ENCODE results near the gene EIF4A2. TPM values are rescaled to one million over a fixed set of nuclear protein-coding genes. Genes with fewer than 3 reads are reported as not detected.
A peak's percentile ranks its signal among the peaks of the same experiment; 100 is the strongest.

The EIF4A2 gene
- total RNA-seq = 491 and 514 TPM in 2 replicates

- intact Hi-C loops (cut with micrococcal nuclease) = loop anchor here (1.0 to 5.0 kb wide), 9 partner anchors 23 to 846 kb away; partner anchors contain the start of genes DNAJB11, ETV5 and RFC4
- H3K27me3 Mint-ChIP-seq (ENCODE audit: insufficient read depth) = no peaks in the 10 kb centered on the region
- peak within 1 kb of the TSS; percentile 94 for H3K27ac Mint-ChIP-seq
- H3K4me1 Mint-ChIP-seq (ENCODE audit: low read depth) = peaks cover 41% of the 10 kb centered on the region
- DNase-seq (ENCODE audit: low spot score) = peak; percentile 89
- H3K36me3 Mint-ChIP-seq (ENCODE audit: low read depth) = peaks cover 47% of the 10 kb centered on the region
- H3K4me3 Mint-ChIP-seq = peak within 1 kb of the TSS; percentile 95
- H3K9me3 Mint-ChIP-seq = no peaks in the 10 kb centered on the region
Measured at GRCh38 chr3:186783058-186783730, at the start of gene EIF4A2. Gene EIF4A2 (plus strand): TSS chr3:186783577. CDS start chr3:186783611, 34 bp downstream.

DNA sequence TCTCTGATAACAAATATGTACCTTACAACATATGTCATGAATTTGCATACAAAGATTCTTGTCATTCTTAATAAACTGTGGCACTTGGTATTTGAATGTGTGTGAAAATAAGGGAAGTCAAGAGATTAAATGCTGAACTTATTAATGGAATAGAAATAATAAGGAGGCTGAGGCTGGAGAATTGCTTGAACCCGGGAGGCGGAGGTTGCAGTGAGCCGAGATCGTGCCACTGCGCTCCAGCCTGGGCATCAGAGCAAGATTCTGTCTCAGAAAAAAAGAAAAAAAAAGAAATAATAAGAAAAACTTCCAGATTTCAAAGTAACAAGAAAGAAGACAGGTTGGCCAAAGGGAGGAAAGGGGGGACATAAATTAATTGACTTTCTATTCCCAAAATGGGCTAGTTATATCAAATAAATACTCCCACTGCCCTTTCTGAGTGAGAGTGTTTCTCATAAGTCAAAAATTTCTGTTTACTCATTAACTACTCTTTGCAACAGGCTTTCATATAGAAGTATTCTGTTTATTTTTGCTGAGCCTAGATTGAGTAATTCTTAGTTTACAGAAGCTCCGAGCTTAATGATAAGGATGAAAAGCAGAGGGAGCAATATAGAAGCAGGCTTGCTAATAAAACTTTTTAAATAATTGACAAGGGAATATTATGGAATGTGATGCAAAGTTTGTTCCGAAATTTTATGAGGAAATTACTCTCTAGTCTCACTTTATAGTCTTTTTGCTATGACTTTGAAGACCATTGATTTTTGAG lies 40.6 kb upstream of the EIF4A2 start:
- Mint-ChIP-seq H3K27me3 (ENCODE audit: insufficient read depth) (peaks cover 12% of the 10 kb centered on the region), H3K27ac (no peak overlapping the region), H3K4me1 (ENCODE audit: low read depth) (no peaks in the 10 kb centered on the region), H3K36me3 (ENCODE audit: low read depth) (no peaks in the 10 kb centered on the region), H3K9me3 (no peaks in the 10 kb centered on the region), H3K4me3 (no peak overlapping the region)
- intact Hi-C loops (cut with micrococcal nuclease) = no loop called here
- no peak for DNase-seq (ENCODE audit: low spot score)

- H3K27me3 Mint-ChIP-seq (ENCODE audit: insufficient read depth) = peaks cover 12% of the 10 kb centered on the region
- intact Hi-C loops (cut with micrococcal nuclease) = no loop called here
- no peak overlapping the region for H3K4me3 Mint-ChIP-seq
- no peaks in the 10 kb centered on the region for H3K4me1 Mint-ChIP-seq (ENCODE audit: low read depth)
- no peak for DNase-seq (ENCODE audit: low spot score)
- no peaks in the 10 kb centered on the region for H3K36me3 Mint-ChIP-seq (ENCODE audit: low read depth)
- H3K27ac Mint-ChIP-seq = no peak overlapping the region
- no peaks in the 10 kb centered on the region for H3K9me3 Mint-ChIP-seq
Measured at GRCh38 chr3:186743666-186744065, 39.7 kb upstream of the EIF4A2 start.

GRCh38 chr3:186746008-186746407 lies 37.4 kb upstream of the EIF4A2 start:
- no peak for DNase-seq (ENCODE audit: low spot score)

DNA sequence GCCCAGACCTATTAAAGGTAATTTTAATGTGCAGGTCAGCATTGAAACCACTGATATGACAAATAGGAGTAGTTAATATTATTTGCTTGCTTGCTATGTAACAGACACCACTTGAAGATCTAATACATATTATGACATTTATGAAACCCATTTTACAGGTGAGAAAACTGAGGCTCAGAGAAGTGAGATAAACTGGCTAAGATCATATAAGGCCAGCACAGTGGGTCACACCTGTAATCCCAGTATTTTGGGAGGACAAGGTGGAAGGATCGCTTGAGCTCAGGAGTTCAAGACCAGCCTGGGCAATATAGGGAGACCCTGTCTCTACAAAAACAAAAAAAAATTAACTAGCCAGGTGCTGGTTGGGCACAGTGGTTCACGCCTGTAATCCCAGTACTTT lies 33.1 kb upstream of the EIF4A2 start:
- no peaks in the 10 kb centered on the region for H3K9me3 Mint-ChIP-seq
- no peak overlapping the region for H3K4me3 Mint-ChIP-seq

More at GRCh38 chr3:186746008-186746407, 37.4 kb upstream of the EIF4A2 start:
- Mint-ChIP-seq H3K4me3 (no peak overlapping the region), H3K9me3 (no peaks in the 10 kb centered on the region), H3K4me1 (ENCODE audit: low read depth) (no peaks in the 10 kb centered on the region), H3K27me3 (ENCODE audit: insufficient read depth) (peaks cover 12% of the 10 kb centered on the region), H3K36me3 (ENCODE audit: low read depth) (no peaks in the 10 kb centered on the region), H3K27ac (no peak overlapping the region)
- intact Hi-C loops (cut with micrococcal nuclease) = no loop called here

GRCh38 chr3:186751480-186751879 lies 31.9 kb upstream of the EIF4A2 start:
- H3K4me3 Mint-ChIP-seq = no peak overlapping the region
- H3K4me1 Mint-ChIP-seq (ENCODE audit: low read depth) = peaks cover 5% of the 10 kb centered on the region
- DNase-seq (ENCODE audit: low spot score) = no peak
- H3K36me3 Mint-ChIP-seq (ENCODE audit: low read depth) = no peaks in the 10 kb centered on the region
- intact Hi-C loops (cut with micrococcal nuclease) = no loop called here
- H3K27me3 Mint-ChIP-seq (ENCODE audit: insufficient read depth) = peaks cover 7% of the 10 kb centered on the region
- H3K27ac Mint-ChIP-seq = no peak overlapping the region
- no peaks in the 10 kb centered on the region for H3K9me3 Mint-ChIP-seq

More for the DNA sequence above, 33.1 kb upstream of the EIF4A2 start:
- DNase-seq (ENCODE audit: low spot score) = no peak
- Mint-ChIP-seq H3K27me3 (ENCODE audit: insufficient read depth) (peaks cover 9% of the 10 kb centered on the region), H3K36me3 (ENCODE audit: low read depth) (no peaks in the 10 kb centered on the region), H3K27ac (no peak overlapping the region), H3K4me1 (ENCODE audit: low read depth) (peaks cover 5% of the 10 kb centered on the region)
- intact Hi-C loops (cut with micrococcal nuclease) = no loop called here

DNA sequence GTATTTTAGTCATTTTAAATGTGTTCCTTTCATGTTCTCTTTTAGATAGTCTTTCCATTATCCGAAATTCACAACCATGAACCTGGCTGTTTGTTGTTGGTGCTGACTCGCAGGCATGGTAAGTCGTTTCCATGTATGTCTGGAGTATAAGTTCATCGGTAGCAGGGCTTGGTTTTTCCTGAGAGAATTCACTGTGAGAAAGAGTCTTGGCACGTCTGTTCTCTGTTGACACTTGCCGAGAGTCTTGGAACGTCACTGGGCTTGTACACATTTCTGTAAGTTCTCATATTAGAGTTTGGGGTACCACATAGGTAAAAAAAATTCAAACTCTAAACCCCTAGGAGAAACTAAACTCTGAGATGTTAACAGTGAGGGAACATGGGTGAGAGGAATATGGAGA lies 29.4 kb upstream of the EIF4A2 start:
- Mint-ChIP-seq H3K9me3 (no peaks in the 10 kb centered on the region), H3K4me1 (ENCODE audit: low read depth) (peaks cover 5% of the 10 kb centered on the region), H3K27ac (no peak overlapping the region), H3K27me3 (ENCODE audit: insufficient read depth) (peaks cover 7% of the 10 kb centered on the region), H3K4me3 (no peak overlapping the region), H3K36me3 (ENCODE audit: low read depth) (no peaks in the 10 kb centered on the region)
- no peak for DNase-seq (ENCODE audit: low spot score)
- intact Hi-C loops (cut with micrococcal nuclease) = no loop called here

DNA sequence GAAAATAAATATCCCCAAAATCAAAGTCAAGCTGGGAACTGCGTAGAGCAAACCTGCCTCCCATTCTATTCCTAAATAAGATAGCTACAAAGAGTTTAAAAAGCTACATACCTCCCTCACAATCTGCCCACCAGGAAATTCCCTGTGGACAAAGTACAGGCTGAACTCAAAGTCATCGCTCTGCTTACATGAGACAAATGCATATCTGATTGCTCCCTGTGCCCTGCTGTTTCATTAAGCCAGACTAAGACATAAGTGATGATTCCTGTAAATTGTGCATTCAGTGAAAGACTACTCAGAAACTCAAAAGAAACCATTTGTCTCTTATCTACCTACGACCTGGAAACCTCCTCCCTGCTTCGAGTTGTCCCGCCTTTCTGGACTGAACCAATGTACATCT lies 28.5 kb upstream of the EIF4A2 start:
- Mint-ChIP-seq H3K9me3 (no peaks in the 10 kb centered on the region), H3K36me3 (ENCODE audit: low read depth) (no peaks in the 10 kb centered on the region), H3K4me3 (no peak overlapping the region), H3K27me3 (ENCODE audit: insufficient read depth) (peaks cover 7% of the 10 kb centered on the region), H3K4me1 (ENCODE audit: low read depth) (peaks cover 5% of the 10 kb centered on the region), H3K27ac (no peak overlapping the region)
- no peak for DNase-seq (ENCODE audit: low spot score)
- intact Hi-C loops (cut with micrococcal nuclease) = no loop called here

GRCh38 chr3:186757214-186757613 lies 26.2 kb upstream of the EIF4A2 start:
- no peaks in the 10 kb centered on the region for H3K36me3 Mint-ChIP-seq (ENCODE audit: low read depth)
- no peak overlapping the region for H3K4me3 Mint-ChIP-seq
- intact Hi-C loops (cut with micrococcal nuclease) = no loop called here
- no peak overlapping the region for H3K27ac Mint-ChIP-seq
- H3K9me3 Mint-ChIP-seq = no peaks in the 10 kb centered on the region
- H3K4me1 Mint-ChIP-seq (ENCODE audit: low read depth) = peaks cover 11% of the 10 kb centered on the region
- peaks cover 7% of the 10 kb centered on the region for H3K27me3 Mint-ChIP-seq (ENCODE audit: insufficient read depth)
- no peak for DNase-seq (ENCODE audit: low spot score)

DNA sequence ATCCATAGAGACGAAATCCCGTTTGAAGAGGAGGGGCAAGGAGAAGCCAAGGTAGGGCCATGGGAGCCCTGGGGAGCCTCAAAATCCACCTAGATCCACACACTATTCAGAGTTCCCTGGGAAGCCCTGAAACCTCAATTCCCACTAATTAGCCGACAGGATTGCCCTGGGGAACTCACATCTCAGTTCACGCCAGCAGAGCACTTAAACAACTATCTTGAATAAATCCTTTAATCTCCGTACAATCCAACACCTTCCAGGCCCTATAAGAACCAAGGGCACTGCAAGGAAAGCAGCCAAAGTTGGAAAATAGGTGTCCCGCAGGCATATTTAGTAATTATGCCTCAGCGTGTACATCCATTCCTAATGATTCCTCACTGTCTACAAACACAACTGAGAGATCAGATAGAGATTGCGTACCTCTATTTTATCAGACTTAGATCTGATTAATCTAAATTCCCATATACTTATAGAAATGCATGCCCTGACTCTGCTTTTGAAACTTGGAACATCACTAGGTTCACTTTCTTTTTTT lies 25.6 kb upstream of the EIF4A2 start:
- intact Hi-C loops (cut with micrococcal nuclease) = no loop called here
- no peak overlapping the region for H3K4me3 Mint-ChIP-seq
- H3K36me3 Mint-ChIP-seq (ENCODE audit: low read depth) = no peaks in the 10 kb centered on the region
- H3K4me1 Mint-ChIP-seq (ENCODE audit: low read depth) = peaks cover 10% of the 10 kb centered on the region
- H3K27ac Mint-ChIP-seq = no peak overlapping the region
- peaks cover 7% of the 10 kb centered on the region for H3K27me3 Mint-ChIP-seq (ENCODE audit: insufficient read depth)
- no peaks in the 10 kb centered on the region for H3K9me3 Mint-ChIP-seq
- DNase-seq (ENCODE audit: low spot score) = no peak

- Mint-ChIP-seq H3K4me1 (ENCODE audit: low read depth) (peaks cover 6% of the 10 kb centered on the region), H3K9me3 (no peaks in the 10 kb centered on the region), H3K27ac (no peak overlapping the region), H3K27me3 (ENCODE audit: insufficient read depth) (peaks cover 4% of the 10 kb centered on the region), H3K4me3 (no peak overlapping the region), H3K36me3 (ENCODE audit: low read depth) (no peaks in the 10 kb centered on the region)
- intact Hi-C loops (cut with micrococcal nuclease) = no loop called here
- DNase-seq (ENCODE audit: low spot score) = no peak
Measured at GRCh38 chr3:186759231-186759930, 24.0 kb upstream of the EIF4A2 start.

DNA sequence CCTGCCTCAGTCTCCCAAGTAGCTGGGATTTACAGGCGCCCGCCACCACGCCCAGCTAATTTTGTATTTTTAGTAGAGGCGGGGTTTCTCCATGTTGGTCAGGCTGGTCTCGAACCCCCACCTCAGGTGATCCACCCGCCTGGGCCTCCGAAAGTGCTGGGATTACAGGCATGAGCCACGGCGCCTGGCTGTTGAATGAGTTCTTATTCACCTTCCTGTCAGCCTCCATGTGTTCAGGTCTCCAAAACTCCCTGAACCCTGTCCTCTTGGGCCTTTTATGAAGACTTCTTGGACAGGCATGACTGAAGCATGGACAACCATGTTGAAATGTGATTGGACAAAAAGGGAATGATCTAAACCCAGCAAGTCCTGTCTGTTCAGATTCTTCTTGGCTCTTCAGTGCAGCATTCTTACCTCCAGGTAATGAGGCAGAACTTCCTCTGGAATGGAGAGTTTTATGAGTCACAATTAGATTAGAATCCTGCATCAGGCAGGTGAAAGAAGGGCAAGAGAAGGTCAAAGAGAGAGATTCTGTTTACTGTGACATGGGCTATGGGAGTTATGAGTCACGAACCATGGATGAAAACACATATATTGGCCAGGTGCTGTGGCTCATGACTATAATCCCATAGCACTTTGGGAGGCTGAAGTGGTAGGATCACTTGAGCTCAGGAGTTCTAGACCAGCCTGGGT lies 23.1 kb upstream of the EIF4A2 start:
- Mint-ChIP-seq H3K27me3 (ENCODE audit: insufficient read depth) (peaks cover 3% of the 10 kb centered on the region), H3K9me3 (no peaks in the 10 kb centered on the region), H3K4me1 (ENCODE audit: low read depth) (peaks cover 6% of the 10 kb centered on the region), H3K4me3 (no peak overlapping the region), H3K36me3 (ENCODE audit: low read depth) (no peaks in the 10 kb centered on the region), H3K27ac (no peak overlapping the region)
- no peak for DNase-seq (ENCODE audit: low spot score)
- intact Hi-C loops (cut with micrococcal nuclease) = no loop called here
